ENCODE results near the gene STK32A. TPM values are rescaled to one million over a fixed set of nuclear protein-coding genes. Genes with fewer than 3 reads are reported as not detected.

STK32A gene
- total and polyA plus RNA-seq, 8 donors = 2.3 to 22.5 (median 5.2) TPM

GRCh38 chr5:147390654-147391225, 155.9 kb downstream of the STK32A start:
- DNase-seq (no peak), ATAC-seq (no peak)
- intact Hi-C loops (cut with DNase I) = no loop called here
- Histone ChIP-seq H3K4me3 (no peak overlapping the region), H3K9me3 (no peaks in the 10 kb centered on the region), H3K4me1 (peaks cover 0 to under 1% of the 10 kb centered on the region in 2 donors), H3K27ac (no peak overlapping the region), H3K36me3 (no peaks in the 10 kb centered on the region), H3K27me3 (no peaks in the 10 kb centered on the region)
- no peak for TF ChIP-seq CTCF (IDR thresholded peaks at IDR 0.05)

- DNase-seq = no peak
- no peak overlapping the region for H3K4me3 ChIP-seq
Observed at GRCh38 chr5:147391781-147392180, 157.0 kb downstream of the STK32A start.

GRCh38 chr5:147393874-147394672, 159.2 kb downstream of the STK32A start:
- Histone ChIP-seq H3K4me3 (no peak overlapping the region), H3K4me1 (peaks cover 0 to 3% of the 10 kb centered on the region in 2 donors), H3K9me3 (no peaks in the 10 kb centered on the region), H3K36me3 (peaks cover 0 to 3% of the 10 kb centered on the region in 2 donors), H3K27me3 (no peaks in the 10 kb centered on the region), H3K27ac (no peak overlapping the region)
- ATAC-seq = no peak
- no peak for DNase-seq
- intact Hi-C loops (cut with DNase I) = no loop called here
- no peak for TF ChIP-seq CTCF (IDR thresholded peaks at IDR 0.05)

More at GRCh38 chr5:147391781-147392180, 157.0 kb downstream of the STK32A start:
- Histone ChIP-seq H3K27ac (no peak overlapping the region), H3K9me3 (no peaks in the 10 kb centered on the region), H3K36me3 (no peaks in the 10 kb centered on the region), H3K27me3 (no peaks in the 10 kb centered on the region), H3K4me1 (peaks cover 0 to 3% of the 10 kb centered on the region in 2 donors)
- ATAC-seq = peak; percentile 82
- peak; percentile 51 to 54 for TF ChIP-seq CTCF (IDR thresholded peaks at IDR 0.05)
- intact Hi-C loops (cut with DNase I) = no loop called here

- Histone ChIP-seq H3K4me1 (peaks cover 0 to 3% of the 10 kb centered on the region in 2 donors), H3K27me3 (no peaks in the 10 kb centered on the region), H3K9me3 (no peaks in the 10 kb centered on the region), H3K27ac (no peak overlapping the region), H3K36me3 (peaks cover 0 to 13% of the 10 kb centered on the region in 2 donors), H3K4me3 (no peak overlapping the region)
- TF ChIP-seq CTCF (IDR thresholded peaks at IDR 0.05) = no peak
- DNase-seq (peak in 1 of 4 donors; percentile 50), ATAC-seq (peak; percentile 69)
- intact Hi-C loops (cut with DNase I) = no loop called here
Observed at GRCh38 chr5:147396070-147396823, 161.4 kb downstream of the STK32A start.

- intact Hi-C loops (cut with DNase I) = no loop called here
Observed at GRCh38 chr5:147397616-147398015, 162.8 kb downstream of the STK32A start.

More at GRCh38 chr5:147397616-147398015, 162.8 kb downstream of the STK32A start:
- Histone ChIP-seq H3K9me3 (no peaks in the 10 kb centered on the region), H3K36me3 (peaks cover 0 to 16% of the 10 kb centered on the region in 2 donors), H3K27me3 (no peaks in the 10 kb centered on the region), H3K27ac (no peak overlapping the region), H3K4me1 (peaks cover 0 to 3% of the 10 kb centered on the region in 2 donors), H3K4me3 (no peak overlapping the region)
- ATAC-seq (no peak), DNase-seq (no peak)
- TF ChIP-seq CTCF (IDR thresholded peaks at IDR 0.05) = no peak
